Activated gamma-delta T cell (primary cell): ENCODE results near the gene BLNK.
"Not testable (repeated sequence)": the region's sequence is repeated elsewhere in the genome, so short reads cannot be mapped to it uniquely, and the experiment has no call there.

ENCODE experiments used
- DNase-seq: peaks from one replicate; lab custom pipeline; 2025; lab: John Stamatoyannopoulos, UW

The BLNK gene

GRCh38 chr10:96225119-96225518, 46.2 kb downstream of the BLNK start:
- DNase-seq, result no peak

DNA sequence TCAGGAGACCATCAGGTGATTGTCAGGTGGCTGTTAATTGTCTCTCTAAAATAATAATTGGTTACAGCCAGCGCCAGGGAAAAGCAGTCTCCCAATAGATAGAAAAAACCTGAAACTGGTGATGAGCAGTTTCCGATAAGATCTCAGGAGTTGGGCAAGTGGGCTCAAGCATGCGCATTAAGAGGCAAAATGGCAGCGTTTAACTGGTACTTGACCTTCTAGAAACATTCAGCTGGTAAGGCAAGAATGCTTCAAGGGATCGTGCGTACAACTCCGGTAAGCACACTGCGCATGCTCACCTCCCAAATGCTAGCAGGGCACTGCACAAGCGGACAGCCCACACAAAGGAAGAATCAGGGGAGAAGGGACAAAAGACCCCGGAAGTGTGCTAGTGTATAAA, 48.5 kb downstream of the BLNK start:
- no peak for DNase-seq

- no peak for DNase-seq
Observed at GRCh38 chr10:96222441-96222840, 48.9 kb downstream of the BLNK start.

DNA sequence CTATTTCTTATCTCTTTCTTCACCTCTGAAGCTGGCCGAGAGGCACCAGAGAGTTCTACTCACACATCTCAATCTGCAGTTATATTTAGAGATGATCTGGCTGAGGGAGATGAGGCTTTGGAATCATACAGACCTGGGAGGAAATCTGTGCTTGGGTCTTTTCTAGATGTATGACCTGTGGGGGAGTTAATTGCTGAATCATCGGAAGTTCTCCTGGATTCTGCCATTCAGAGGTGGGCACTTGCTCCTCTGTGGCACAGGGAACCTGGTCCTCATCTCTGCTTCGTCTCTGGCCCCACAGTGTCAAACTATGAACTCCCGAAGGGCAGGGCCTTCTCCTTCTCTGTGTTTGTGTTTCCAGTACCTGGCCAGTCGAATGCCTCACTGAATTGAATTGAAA, 52.5 kb downstream of the BLNK start:
- no peak for DNase-seq

DNA sequence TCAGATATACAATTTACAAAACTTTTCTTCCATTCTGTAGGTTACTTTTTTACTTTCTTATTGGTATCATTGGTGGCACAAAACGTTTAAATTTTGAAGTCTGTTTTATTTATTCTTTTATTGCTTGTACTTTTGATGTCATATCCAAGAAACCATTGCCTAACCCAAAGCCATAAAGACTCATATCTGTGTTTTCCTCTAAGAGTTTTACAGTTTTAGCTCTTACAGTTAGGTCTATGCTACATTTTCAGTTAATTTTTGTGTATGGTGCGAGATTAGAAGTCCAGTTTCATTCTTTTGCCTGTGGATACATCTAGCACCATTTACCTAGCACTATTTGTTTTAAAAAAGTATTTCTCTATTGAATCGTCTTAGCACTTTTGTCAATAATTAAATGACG, 53.7 kb downstream of the BLNK start:
- no peak for DNase-seq

DNA sequence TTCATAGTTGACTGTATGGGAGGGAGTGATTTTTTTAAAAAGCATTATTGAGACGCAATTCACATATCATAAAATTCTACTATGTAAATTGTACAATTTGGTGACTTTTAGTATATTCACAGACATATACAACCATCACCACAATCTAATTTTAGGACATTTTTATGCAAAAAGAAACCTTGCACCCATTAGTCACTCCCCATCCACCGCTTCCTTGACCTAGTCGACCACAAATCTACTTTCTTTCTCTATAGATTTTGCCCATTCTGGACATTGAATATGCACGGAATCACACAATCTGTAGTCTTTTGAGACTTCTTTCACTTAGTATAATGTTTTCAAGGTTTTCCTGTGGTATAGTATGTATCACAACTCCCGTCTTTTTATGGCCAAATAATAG, 54.6 kb downstream of the BLNK start:
- no peak for DNase-seq

DNA sequence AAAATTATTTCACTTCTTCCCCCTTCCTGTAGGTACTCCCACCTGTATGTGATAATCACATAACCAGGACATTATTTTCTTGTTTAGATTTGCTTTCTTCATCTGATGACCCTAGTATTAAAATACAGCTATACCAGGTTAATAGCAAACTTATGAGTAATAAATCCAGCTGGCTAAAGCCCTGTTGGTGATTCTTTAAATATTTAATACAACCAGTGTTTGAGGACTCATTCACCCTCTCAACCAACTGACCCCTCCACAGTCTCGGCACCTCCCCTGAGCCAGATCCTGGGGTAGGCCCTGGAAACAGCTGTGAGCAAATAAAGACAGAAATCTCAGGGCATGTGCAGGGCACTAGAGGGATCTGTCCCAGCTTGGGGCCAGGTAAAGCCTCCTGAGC, 58.5 kb downstream of the BLNK start:
- no peak for DNase-seq

DNA sequence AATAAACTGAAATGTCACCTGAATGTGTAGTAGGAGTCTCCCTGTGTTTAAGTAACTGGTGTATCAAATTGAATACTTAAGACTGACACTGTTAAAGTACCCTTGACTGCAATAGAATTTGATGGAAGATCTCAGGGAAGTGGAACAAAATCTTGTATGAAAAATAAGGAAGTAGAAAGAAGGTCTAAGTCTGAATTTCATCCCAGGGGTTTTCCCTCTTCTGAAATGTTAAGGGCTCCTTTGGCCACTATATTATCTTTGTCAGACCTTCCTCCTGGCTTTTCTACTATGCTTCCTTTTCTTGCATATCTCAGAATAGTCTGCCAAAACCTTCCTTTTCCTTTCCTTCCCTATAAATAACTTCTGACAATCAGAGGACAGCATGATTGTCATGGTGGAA, 59.6 kb downstream of the BLNK start:
- DNase-seq, result no peak

DNA sequence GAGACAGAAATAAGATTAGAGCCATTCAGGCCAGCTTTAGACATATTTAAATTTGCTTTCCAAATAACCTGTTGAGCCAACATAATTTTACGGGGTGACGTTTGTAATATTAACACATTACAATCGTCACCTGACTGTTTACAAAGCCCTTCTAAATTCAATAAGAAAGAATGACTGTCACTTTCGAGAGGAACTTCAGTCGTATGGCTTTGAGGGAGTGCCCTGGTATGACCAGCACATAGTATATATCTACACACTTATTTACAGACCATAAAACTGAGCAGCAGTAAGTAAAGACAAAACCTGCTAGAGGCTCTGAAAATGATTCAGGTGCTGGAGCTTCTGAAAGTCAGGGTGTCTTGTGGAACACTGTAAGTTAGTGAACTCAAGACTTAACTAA, 62.4 kb downstream of the BLNK start:
- DNase-seq, result no peak

GRCh38 chr10:96208271-96208670, 63.1 kb downstream of the BLNK start:
- DNase-seq, result no peak

DNA sequence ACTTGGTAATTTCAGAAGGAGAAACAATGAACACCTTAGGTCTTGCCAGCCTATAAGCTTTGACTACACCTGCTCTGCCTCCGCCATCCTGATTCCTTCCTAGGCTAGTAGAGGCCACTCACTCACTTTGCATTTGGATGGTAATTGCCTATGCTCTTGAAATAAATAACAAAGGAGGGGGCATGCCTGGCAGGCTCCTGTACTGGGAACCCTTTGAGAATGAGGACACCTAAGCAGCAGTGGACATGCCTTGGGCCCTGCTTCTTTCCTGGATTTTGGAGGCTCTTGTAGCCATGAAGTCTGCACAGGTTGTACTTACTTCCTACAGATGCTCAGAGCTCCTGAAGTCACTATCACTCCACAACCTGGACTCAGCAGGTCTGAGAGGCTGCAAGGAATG, 65.8 kb downstream of the BLNK start:
- DNase-seq, result no peak

DNA sequence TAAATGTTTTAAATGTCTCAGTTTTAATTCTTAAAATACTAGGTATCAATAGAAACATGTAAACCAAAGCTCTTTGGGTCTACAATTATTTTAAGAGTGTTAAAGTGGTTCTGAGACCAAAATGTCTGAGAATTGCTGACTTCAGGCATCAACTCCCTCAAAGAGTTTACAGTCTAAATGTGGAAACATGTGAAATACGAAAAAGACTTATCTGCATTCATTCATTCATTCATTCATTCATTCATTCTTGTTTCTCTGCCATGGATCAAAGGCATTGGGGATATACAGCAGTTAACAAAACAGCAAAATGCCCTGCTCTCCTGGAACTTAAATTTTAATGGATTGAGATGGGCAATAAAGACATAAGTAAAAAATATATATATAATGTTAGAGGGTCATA, 69.8 kb downstream of the BLNK start:
- DNase-seq, result no peak

GRCh38 chr10:96189505-96189904, 81.9 kb downstream of the BLNK start:
- DNase-seq, result not testable (repeated sequence)

GRCh38 chr10:96188916-96189315, 82.5 kb downstream of the BLNK start:
- DNase-seq, result no peak

DNA sequence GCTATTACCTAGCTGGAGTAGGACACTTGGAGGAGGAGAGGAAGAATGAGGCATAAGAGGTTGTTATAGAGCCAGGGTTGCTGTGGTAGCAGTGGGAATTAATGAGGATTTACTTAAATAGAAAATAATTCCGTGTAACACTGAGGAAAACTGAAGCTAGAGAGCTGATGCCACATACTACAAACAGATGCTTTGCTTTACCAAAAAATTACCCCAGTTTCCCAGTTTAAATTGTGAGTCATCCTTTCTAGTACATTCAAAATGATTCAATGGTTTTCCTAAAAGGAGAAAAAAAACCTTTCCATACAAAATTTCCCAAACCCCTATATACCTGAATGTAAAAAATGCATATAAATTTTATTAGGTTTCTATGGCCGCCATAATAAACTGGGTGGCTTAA, 82.9 kb downstream of the BLNK start:
- no peak for DNase-seq

DNA sequence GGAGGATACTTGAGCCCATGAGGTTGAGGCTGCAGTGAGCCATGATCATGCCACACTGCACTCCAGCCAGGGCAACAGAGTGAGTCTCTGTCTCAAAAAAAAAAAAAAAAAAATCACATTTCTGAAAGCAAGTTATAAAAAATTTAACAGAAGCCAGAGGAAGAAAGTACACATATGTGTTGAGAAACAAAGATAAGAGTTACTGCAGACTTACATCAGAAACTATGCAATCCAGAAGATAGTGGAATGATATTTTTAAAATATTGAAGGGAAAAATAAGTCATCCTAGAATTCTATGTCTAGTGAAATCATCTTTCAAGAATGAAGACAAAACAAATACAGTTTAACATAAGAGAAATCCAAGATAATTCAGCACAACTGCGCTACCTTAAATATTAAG, 94.4 kb downstream of the BLNK start:
- DNase-seq, result no peak

DNA sequence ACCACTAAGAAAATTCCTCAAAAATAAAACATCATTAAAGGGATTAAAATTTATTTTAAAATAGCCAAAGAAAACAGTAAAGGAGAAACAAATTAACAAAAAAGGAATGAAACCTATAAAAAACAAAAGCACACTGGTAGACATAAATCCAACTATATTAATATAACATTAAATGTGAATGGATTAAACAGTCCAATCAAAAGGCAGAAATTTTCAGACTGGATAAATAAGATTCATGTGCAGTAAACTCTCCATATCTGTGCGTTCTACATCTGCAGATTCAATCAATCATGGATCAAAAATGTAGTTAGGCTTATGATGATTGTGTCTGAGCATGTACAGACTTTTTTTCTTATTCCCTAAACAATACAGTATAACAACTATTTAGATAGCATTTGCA, 98.7 kb downstream of the BLNK start:
- DNase-seq, result no peak

GRCh38 chr10:96170230-96170629, 101.1 kb downstream of the BLNK start:
- no peak for DNase-seq

GRCh38 chr10:96168546-96168945, 102.8 kb downstream of the BLNK start:
- no peak for DNase-seq

DNA sequence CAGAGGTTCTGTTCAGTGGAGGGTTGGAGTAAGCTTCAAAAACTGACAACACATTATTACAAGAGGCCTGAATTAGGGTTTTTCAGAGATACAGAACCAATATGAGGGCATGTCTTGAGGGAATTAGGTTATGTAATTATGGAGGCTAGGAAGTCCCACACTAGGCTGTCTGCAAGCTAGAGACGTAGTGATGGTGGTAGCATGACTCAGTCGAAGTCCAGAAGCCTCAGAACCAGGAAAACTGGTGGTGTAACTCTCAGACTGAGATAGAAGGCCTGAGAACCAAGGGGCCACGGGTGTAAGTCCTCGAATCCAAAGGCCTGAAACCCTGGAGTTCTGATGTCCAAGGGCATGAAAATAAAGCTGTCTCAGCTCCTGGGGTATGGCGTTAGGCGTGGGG, 105.6 kb downstream of the BLNK start:
- DNase-seq, result no peak

- DNase-seq, result no peak
Observed at GRCh38 chr10:96153070-96153469, 118.3 kb downstream of the BLNK start.

DNA sequence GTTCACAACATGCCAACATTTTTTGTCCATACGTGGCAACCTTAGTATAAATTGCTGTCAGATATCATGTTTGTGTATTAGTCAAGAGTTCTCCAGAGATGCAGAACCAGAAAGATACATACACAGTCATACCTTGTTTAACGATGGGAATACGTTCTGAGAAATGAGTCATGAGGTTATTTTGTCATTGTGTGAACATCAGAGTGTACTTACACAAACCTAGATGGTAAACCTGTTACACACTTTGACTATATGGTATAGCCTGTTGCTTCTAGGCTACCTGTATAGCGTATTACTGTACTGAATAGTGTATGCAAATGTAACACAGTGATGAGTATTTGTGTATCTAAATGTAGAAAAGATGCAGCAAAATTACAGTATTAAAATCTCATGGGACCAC, 118.9 kb downstream of the BLNK start:
- no peak for DNase-seq
